Upper lobe of right lung (tissue), 1 donor: ENCODE measurements around the gene ARL4C. TPM values are rescaled to one million over a fixed set of nuclear protein-coding genes. Genes with fewer than 3 reads are reported as not detected.

Experiments
- ATAC-seq: fragments of 200-7000 bp; cut with Tn5 transposase; one replicate; pipeline ENCODE4 v1.9.1; 2020; ENCODE audit warnings: mild to moderate bottlenecking, moderate library complexity
- DNase-seq: peaks from one replicate; pipeline ENCODE4 v3.0.0-alpha.2; 2020
- H3K27ac ChIP-seq: fragments of 200-600 bp; one replicate; pipeline ENCODE4 v1.8.0; 2022
- H3K27me3 ChIP-seq: fragments of 200-600 bp; one replicate; pipeline ENCODE4 v1.8.0; 2022; ENCODE audit warnings: mild to moderate bottlenecking
- H3K36me3 ChIP-seq: fragments of 200-600 bp; one replicate; pipeline ENCODE4 v1.8.0; 2022
- H3K4me1 ChIP-seq: fragments of 200-600 bp; one replicate; pipeline ENCODE4 v1.8.0; 2022
- H3K4me3 ChIP-seq: fragments of 200-600 bp; one replicate; pipeline ENCODE4 v1.8.0; 2022; ENCODE audit warnings: mild to moderate bottlenecking
- H3K9me3 ChIP-seq: fragments of 200-600 bp; one replicate; pipeline ENCODE4 v1.8.0; 2022
- CTCF ChIP-seq: fragments of 200-600 bp; IDR thresholded peaks from one replicate; pipeline ENCODE4 v1.8.0; 2022; ENCODE audit warnings: antibody characterized with exemption
- intact Hi-C: fragments of 100-400 bp; cut with DNase I; formaldehyde crosslinking; loops from one replicate; pipeline ENCODE4 v1.11.0; 2022
- total RNA-seq: library from RNA; stranded (reverse); fragmentation: NEBNext Ultra II Directional; extraction: Animal tissue kit (Norgen Biotek cat#: 25700); gene quantifications from one replicate; pipeline ENCODE4 v1.2.1, GENCODE V29; 2021
- donor health status: DM: no; HTN: yes; CAD: no; lungs with severe emphysema.

ARL4C gene
- total RNA-seq, 1 donor from 2014 or later = 21.2 TPM

- Histone ChIP-seq H3K27ac (no peak overlapping the region), H3K36me3 (no peaks in the 10 kb centered on the region), H3K27me3 (peaks cover 4% of the 10 kb centered on the region), H3K9me3 (no peaks in the 10 kb centered on the region), H3K4me3 (no peak overlapping the region), H3K4me1 (no peaks in the 10 kb centered on the region)
- DNase-seq = no peak
- intact Hi-C loops = no loop called here
- TF ChIP-seq CTCF = no peak
- no peak for ATAC-seq
These were observed 39.5 kb upstream of the ARL4C start for GRCh38 chr2:234536178-234536965.

GRCh38 chr2:234535464-234535863, 38.6 kb upstream of the ARL4C start:
- no peaks in the 10 kb centered on the region for H3K36me3 ChIP-seq
- no peaks in the 10 kb centered on the region for H3K9me3 ChIP-seq
- ATAC-seq (no peak), DNase-seq (no peak)
- no peak overlapping the region for H3K27ac ChIP-seq
- no peak for TF ChIP-seq CTCF
- peaks cover 4% of the 10 kb centered on the region for H3K27me3 ChIP-seq
- H3K4me3 ChIP-seq = no peak overlapping the region
- intact Hi-C loops = no loop called here
- H3K4me1 ChIP-seq = no peaks in the 10 kb centered on the region

- H3K4me3 ChIP-seq = no peak overlapping the region
- TF ChIP-seq CTCF = no peak
- H3K27ac ChIP-seq = no peak overlapping the region
- intact Hi-C loops = no loop called here
- no peaks in the 10 kb centered on the region for H3K9me3 ChIP-seq
- no peak for DNase-seq
- ATAC-seq = no peak
- H3K4me1 ChIP-seq = no peaks in the 10 kb centered on the region
- H3K36me3 ChIP-seq = no peaks in the 10 kb centered on the region
- H3K27me3 ChIP-seq = peaks cover 4% of the 10 kb centered on the region
These were observed 37.6 kb upstream of the ARL4C start for GRCh38 chr2:234534515-234534914.

GRCh38 chr2:234533626-234534025, 36.7 kb upstream of the ARL4C start:
- Histone ChIP-seq H3K4me1 (no peaks in the 10 kb centered on the region), H3K9me3 (no peaks in the 10 kb centered on the region), H3K4me3 (no peak overlapping the region), H3K36me3 (no peaks in the 10 kb centered on the region), H3K27ac (no peak overlapping the region), H3K27me3 (peaks cover 4% of the 10 kb centered on the region)
- ATAC-seq (no peak), DNase-seq (no peak)
- no peak for TF ChIP-seq CTCF
- intact Hi-C loops = no loop called here

- TF ChIP-seq CTCF = no peak
- H3K4me1 ChIP-seq = no peaks in the 10 kb centered on the region
These were observed 31.7 kb upstream of the ARL4C start for GRCh38 chr2:234528410-234529148.

More at GRCh38 chr2:234528410-234529148, 31.7 kb upstream of the ARL4C start:
- no peaks in the 10 kb centered on the region for H3K9me3 ChIP-seq
- DNase-seq (no peak), ATAC-seq (no peak)
- H3K27ac ChIP-seq = no peak overlapping the region
- H3K36me3 ChIP-seq = no peaks in the 10 kb centered on the region
- H3K27me3 ChIP-seq = peaks cover 4% of the 10 kb centered on the region
- intact Hi-C loops = no loop called here
- H3K4me3 ChIP-seq = no peak overlapping the region
